ENCODE measurements around the gene LY6G6C. TPM values are rescaled to one million over a fixed set of nuclear protein-coding genes. Genes with fewer than 3 reads are reported as not detected.

The LY6G6C gene
- total RNA-seq: not detected in 2 replicates

GRCh38 chr6:31721351-31722020 is at the start of gene LY6G6C:
LY6G6C (minus strand) TSS chr6:31721746; CDS start chr6:31721679, 67 bp downstream.

GRCh38 chr6:31762356-31762755 is 40.8 kb upstream of the LY6G6C start, which contains the start of gene SAPCD1:
SAPCD1 (plus strand) TSS chr6:31762656; CDS start chr6:31763055, 399 bp downstream.

GRCh38 chr6:31739639-31740396 is 18.3 kb upstream of the LY6G6C start, which contains the start of gene MSH5:
MSH5 (plus strand) TSS chr6:31740005; CDS start chr6:31740467, 462 bp downstream.

GRCh38 chr6:31736021-31736767 is 14.6 kb upstream of the LY6G6C start, which contains the start of gene CLIC1:
CLIC1 (minus strand) TSS chr6:31736530; CDS start chr6:31736300, 230 bp downstream.

GRCh38 chr6:31728767-31729514 is 7.4 kb upstream of the LY6G6C start, which contains the start of gene DDAH2:
DDAH2 (minus strand) TSS chr6:31729299; CDS start chr6:31729161, 138 bp downstream.

GRCh38 chr6:31723245-31723979 is 1.9 kb upstream of the LY6G6C start, which contains the start of gene MPIG6B:
MPIG6B (plus strand) TSS chr6:31723373; CDS start chr6:31723384, 11 bp downstream.

GRCh38 chr6:31715022-31715958 is 6.3 kb downstream of the LY6G6C start, which contains the start of gene LY6G6D:
LY6G6D (plus strand) TSS chr6:31715348; CDS start chr6:31715356, 8 bp downstream.

GRCh38 chr6:31706599-31706998 is 14.9 kb downstream of the LY6G6C start, which contains the start of gene LY6G6F:
LY6G6F (plus strand) TSS chr6:31706866; CDS start chr6:31706907, 41 bp downstream.

GRCh38 chr6:31702819-31703716 is 18.5 kb downstream of the LY6G6C start, which contains the start of gene ABHD16A:
ABHD16A (minus strand) TSS chr6:31703324; CDS start chr6:31703281, 43 bp downstream.

GRCh38 chr6:31680226-31681134 is 41.1 kb downstream of the LY6G6C start, which contains the start of gene LY6G5C:
LY6G5C (minus strand) TSS chr6:31681067; CDS start chr6:31680373, 694 bp downstream.

GRCh38 chr6:31669676-31670075 is 51.9 kb downstream of the LY6G6C start, which contains the start of gene LY6G5B:
LY6G5B (plus strand) TSS chr6:31669976; CDS start chr6:31670951, 975 bp downstream.

Other genes with a start within 250 kb of the LY6G6C start
- gene MICB, start 223.6 kb downstream of the LY6G6C start, total RNA-seq: 14.4 and 20.9 TPM in 2 replicates
- gene MCCD1, start 192.8 kb downstream of the LY6G6C start, total RNA-seq: not detected in 2 replicates
- 366 and 394 TPM in 2 replicates for gene DDX39B, start 179.7 kb downstream of the LY6G6C start, total RNA-seq
- gene ATP6V1G2, start 175.1 kb downstream of the LY6G6C start, total RNA-seq: 3.3 and 4.0 TPM in 2 replicates
- gene NFKBIL1, start 174.1 kb downstream of the LY6G6C start, total RNA-seq: 22.6 and 22.9 TPM in 2 replicates
- gene LTA, start 149.5 kb downstream of the LY6G6C start, total RNA-seq: not detected in 2 replicates
- gene TNF, start 146.2 kb downstream of the LY6G6C start, total RNA-seq: not detected in 2 replicates
- not detected in 2 replicates for gene LTB, start 139.3 kb downstream of the LY6G6C start, total RNA-seq
- not detected in 2 replicates for gene LST1, start 135.5 kb downstream of the LY6G6C start, total RNA-seq
- gene NCR3, start 128.7 kb downstream of the LY6G6C start, total RNA-seq: not detected in 2 replicates
- gene AIF1, start 106.5 kb downstream of the LY6G6C start, total RNA-seq: not detected in 2 replicates
- 31.6 and 39.6 TPM in 2 replicates for gene PRRC2A, start 101.0 kb downstream of the LY6G6C start, total RNA-seq
- 107 and 122 TPM in 2 replicates for gene BAG6, start 69.1 kb downstream of the LY6G6C start, total RNA-seq
- 1.5 and 1.8 TPM in 2 replicates for gene APOM, start 65.9 kb downstream of the LY6G6C start, total RNA-seq
- gene C6orf47, start 61.0 kb downstream of the LY6G6C start, total RNA-seq: 22.2 and 26.7 TPM in 2 replicates
- gene GPANK1, start 56.7 kb downstream of the LY6G6C start, total RNA-seq: 14.3 and 15.4 TPM in 2 replicates
- 80.7 and 85.0 TPM in 2 replicates for gene CSNK2B, start 55.7 kb downstream of the LY6G6C start, total RNA-seq
- gene LY6G5B, start 51.8 kb downstream of the LY6G6C start, total RNA-seq: 2.0 and 3.2 TPM in 2 replicates
- 0.40 and 0.75 TPM in 2 replicates for gene LY6G5C, start 40.7 kb downstream of the LY6G6C start, total RNA-seq
- 51.5 and 62.8 TPM in 2 replicates for gene ABHD16A, start 18.4 kb downstream of the LY6G6C start, total RNA-seq
- gene LY6G6F, start 14.9 kb downstream of the LY6G6C start, total RNA-seq: not detected in 2 replicates
- gene LY6G6D, start 6.4 kb downstream of the LY6G6C start, total RNA-seq: not detected in 2 replicates
- gene MPIG6B, start 1.6 kb upstream of the LY6G6C start, total RNA-seq: not detected in 2 replicates
- gene DDAH2, start 7.6 kb upstream of the LY6G6C start, total RNA-seq: 112 and 142 TPM in 2 replicates
- 784 and 832 TPM in 2 replicates for gene CLIC1, start 14.8 kb upstream of the LY6G6C start, total RNA-seq
- 5.3 and 5.4 TPM in 2 replicates for gene MSH5, start 18.3 kb upstream of the LY6G6C start, total RNA-seq
- 1.8 and 1.9 TPM in 2 replicates for gene SAPCD1, start 40.9 kb upstream of the LY6G6C start, total RNA-seq
- gene VWA7, start 55.6 kb upstream of the LY6G6C start, total RNA-seq: 0.13 and 0.19 TPM in 2 replicates
- gene VARS1, start 74.0 kb upstream of the LY6G6C start, total RNA-seq: 37.6 and 48.4 TPM in 2 replicates
- 17.9 and 25.9 TPM in 2 replicates for gene LSM2, start 85.2 kb upstream of the LY6G6C start, total RNA-seq
- gene HSPA1L, start 93.5 kb upstream of the LY6G6C start, total RNA-seq: 1.5 and 1.6 TPM in 2 replicates
- gene HSPA1A, start 93.8 kb upstream of the LY6G6C start, total RNA-seq: 97.9 and 108 TPM in 2 replicates
- 158 and 185 TPM in 2 replicates for gene HSPA1B, start 106.0 kb upstream of the LY6G6C start, total RNA-seq
- gene NEU1, start 141.1 kb upstream of the LY6G6C start, total RNA-seq: 60.4 and 69.0 TPM in 2 replicates
- 0.13 and 0.44 TPM in 2 replicates for gene SLC44A4, start 157.3 kb upstream of the LY6G6C start, total RNA-seq
- 42.3 and 49.1 TPM in 2 replicates for gene EHMT2, start 176.0 kb upstream of the LY6G6C start, total RNA-seq
- gene ZBTB12, start 180.3 kb upstream of the LY6G6C start, total RNA-seq: 3.3 and 3.7 TPM in 2 replicates
- 2.8 and 4.3 TPM in 2 replicates for gene C2, start 206.0 kb upstream of the LY6G6C start, total RNA-seq
- 20.3 and 31.2 TPM in 2 replicates for gene CFB, start 224.3 kb upstream of the LY6G6C start, total RNA-seq
- gene NELFE, start 237.2 kb upstream of the LY6G6C start, total RNA-seq: 107 and 119 TPM in 2 replicates
- 41.2 and 58.4 TPM in 2 replicates for gene SKIC2, start 237.4 kb upstream of the LY6G6C start, total RNA-seq